NCI-H1417 treated with DMSO at 0.1 percent for 48 hours (cell line): ENCODE data around the gene SS18.
A peak's percentile ranks its signal among the peaks of the same experiment; 100 is the strongest.

Experiments
- DNase-seq: peaks from one replicate; lab custom pipeline; 2025; lab: John Stamatoyannopoulos, UW

The SS18 gene

DNA sequence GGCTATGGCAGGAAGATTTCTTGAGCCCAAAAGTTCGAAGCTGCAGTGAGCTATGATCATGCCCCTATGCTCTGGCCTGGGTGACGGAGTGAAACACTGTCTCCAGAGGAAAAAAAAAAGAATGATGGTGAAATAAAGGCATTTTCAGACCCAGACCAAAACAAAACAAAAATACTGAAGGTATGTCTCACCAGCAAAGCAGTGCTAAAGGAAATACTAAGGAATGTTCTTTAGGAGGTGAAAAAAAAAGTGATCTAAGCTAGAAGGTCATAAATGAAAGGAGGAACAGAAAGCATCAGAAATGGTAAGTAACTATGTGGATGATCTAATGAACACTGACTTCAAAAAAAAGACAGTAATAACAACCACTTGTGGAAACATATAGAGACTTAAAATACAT is 18.7 kb downstream of the SS18 start:
- DNase-seq, result no peak

DNA sequence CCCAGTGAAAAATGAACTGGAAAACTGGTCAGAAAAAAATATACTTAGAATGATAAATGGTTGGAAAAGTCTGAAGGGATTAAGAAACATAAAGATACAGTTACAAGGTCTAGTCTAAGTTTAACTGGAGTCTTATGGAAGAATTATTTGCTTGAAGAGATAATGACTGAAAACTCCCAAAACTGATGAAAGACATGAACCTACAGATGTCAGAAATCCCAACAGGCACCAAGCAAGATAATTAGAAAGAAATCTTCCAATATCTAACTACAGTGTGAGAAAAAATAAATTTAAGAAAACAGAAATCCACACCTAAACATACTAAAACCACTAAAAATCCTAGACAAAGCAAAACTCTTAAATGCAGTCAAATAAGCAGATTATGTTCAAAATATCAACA is 19.4 kb downstream of the SS18 start:
- DNase-seq, result no peak

DNA sequence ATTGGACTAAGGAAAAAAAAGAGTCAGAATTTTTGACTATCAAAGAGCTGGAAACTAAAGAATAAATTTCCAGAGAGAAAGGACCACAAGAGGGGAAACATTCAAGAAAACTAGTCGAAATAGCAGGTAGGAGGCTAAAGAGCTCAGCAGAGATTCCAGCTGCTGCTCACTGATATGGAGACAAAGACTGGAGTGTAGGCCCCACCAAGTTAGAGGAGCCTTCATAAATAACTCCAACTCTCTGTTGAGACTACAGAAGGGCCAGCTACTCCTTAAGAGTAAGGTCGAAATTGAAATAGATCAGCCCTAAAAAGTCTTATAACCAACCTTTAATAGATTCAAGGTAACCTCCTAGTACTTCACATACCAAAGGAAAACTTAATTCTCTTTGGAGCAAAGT is 31.1 kb downstream of the SS18 start:
- DNase-seq, result no peak

DNA sequence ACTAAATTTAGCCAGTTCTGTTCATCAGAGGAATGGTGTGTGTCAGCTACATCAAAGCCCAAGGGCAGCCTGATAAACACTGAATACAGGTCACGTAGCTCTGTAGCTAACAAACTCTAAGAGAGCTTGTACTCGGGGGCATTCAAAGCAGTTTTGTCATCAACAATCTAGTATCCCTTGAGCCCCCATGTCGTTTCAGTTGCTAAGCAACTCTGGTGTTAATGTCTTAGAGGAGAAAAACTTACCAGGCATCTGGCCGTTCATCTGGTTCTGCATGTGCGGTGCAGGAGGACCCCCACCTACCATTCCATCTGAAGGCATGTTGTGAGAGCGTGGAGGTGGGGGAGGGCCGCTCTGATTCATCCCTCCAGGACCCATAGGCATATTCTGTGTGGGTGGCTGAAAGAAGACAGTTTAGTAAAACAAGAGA is 33.1 kb downstream of the SS18 start:
- DNase-seq, result no peak

DNA sequence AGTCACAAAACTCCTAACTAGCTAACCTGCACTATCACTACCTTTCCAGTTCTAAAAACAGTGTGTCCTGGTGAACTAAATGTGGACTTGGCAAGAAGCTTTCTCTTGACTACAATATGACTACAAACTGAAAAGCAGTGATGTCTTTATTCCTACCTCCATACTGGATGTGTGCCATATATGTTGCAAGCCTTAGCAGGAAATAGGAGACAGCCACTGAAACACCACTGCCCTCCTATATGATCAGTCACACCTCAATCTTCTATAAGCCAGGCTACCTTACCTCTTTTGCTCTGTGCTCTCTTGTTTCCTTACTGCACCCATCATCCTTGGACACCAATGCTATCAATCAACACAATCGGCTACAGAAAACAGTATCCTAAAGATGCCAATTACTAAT is 34.1 kb downstream of the SS18 start:
- no peak for DNase-seq

DNA sequence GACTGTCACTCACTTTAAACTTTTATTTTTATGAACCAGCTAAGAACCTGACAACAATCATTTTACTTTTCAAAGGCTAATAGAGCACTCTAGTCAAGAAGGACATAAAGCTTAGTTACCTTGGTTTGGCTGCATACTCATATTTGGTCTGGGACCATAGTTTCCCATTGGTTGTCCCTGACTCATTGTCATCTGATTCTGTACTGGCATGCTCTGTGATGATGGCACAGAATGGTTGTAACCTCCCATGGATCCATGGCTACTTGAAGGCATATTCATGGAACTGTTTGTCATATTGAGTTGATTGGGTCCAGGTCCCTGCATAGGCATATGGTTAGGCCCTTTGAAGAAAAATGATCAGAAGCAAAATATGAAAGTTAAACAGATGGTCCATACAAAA is 37.9 kb downstream of the SS18 start:
- no peak for DNase-seq

DNA sequence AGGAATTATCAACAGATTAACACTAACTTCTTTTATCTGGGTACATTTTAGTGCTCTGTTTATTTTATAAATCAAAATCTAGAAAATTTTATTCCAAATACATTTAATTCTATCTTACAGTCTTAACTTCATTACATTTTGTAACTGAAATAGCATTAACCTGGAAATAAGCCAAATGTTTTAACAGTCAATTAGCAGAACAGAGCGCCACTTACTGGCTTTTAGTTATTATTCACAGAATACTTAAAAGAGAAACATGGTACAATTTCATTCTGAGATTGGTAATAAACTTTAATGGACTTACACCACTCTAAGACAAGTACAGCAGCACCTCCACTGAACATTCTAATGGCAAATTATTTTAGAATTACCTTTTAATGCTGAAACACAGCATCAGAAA is 38.6 kb downstream of the SS18 start:
- DNase-seq, result peak; percentile 8

DNA sequence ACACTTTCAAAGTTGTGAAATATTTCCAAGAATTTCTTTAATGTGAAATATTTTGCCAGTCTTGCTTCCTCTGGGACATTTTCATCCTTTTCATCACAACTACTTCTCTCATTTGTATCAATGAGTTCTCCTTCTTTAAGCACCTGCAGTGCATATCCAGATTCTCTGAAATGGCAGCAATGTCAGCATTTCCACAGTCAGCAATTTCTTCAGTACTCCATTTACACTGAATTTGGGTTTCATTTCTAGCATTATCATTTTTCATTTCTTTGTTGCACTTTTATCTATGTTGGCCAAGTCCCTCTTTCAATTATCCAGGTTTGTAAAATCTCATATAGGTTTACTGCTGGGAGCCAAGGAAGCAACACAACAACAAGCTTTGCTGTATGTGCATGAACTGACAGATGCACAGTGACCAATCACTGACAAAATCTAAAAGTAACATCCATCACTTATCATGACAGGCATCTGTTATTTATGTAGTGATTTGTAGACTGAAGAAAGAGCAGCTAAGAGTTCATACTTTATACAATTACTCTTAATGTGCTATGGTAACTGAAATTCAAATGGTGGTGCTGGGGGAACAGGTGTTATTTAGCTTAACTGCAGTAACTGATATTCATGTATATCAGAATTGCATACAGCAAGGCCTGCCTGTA is 43.9 kb downstream of the SS18 start:
- peak; percentile 4 for DNase-seq

DNA sequence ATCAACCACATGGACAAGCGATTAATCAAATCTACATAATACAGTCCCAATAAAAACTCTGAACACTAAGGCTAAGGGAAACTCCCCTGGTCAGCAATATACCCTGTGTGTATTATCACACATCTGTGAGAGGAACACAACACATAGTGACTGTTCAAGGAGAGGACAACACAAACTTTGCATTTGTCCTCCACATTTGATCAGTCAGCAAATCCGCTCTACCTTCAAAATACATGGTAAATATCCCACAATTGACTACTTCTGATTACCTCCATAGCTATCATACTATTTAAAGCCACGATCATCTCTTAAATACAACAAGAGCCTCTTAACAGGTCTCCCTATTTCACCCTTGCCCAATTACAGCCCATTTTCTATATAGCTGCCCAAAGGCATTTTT is 45.6 kb downstream of the SS18 start:
- DNase-seq, result no peak

DNA sequence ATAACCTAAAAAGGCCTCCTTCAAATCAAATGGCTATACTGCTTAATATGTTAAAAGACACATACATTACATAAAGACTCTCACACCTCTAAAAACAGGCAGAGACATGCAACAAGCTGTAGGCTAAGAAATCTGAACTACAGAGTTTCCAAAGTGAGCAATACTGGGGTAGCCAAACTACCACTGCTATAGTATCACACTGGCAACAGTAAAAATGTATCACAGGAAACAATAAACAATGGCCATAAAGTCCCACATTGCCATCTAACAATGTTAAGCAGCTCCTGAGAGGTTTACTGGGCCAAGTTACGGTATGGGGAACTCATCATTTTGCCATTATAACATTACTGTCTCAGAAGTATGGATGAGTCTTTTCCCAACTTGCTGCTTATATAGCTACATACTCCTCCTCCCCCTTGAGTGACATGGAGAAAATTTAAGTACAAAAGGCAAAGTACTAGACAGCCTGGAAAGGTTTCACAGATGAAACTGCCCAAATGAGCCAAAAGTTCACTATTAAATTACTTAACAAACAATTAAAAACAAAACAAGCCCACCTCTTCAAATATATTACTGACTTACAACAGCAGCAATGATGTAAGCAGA is 50.3 kb downstream of the SS18 start:
- no peak for DNase-seq

DNA sequence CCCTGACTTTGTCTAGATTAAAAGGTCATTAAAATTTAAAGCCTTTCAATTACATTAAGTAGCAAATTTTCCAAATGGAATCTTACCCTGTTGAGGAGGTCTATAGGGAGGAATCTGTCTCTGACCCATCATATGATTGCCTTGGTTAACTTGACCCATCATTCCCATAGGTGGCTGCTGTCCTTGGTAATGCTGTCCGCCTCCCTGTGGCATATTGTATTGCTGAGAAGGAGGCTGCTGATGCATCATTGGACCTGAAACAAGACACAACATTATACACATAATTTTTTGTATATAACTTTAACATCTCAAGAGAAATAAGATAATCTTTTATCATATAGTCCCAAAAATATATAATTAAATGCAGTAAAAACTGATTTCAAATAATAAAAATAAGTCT is 51.2 kb downstream of the SS18 start:
- DNase-seq, result no peak

DNA sequence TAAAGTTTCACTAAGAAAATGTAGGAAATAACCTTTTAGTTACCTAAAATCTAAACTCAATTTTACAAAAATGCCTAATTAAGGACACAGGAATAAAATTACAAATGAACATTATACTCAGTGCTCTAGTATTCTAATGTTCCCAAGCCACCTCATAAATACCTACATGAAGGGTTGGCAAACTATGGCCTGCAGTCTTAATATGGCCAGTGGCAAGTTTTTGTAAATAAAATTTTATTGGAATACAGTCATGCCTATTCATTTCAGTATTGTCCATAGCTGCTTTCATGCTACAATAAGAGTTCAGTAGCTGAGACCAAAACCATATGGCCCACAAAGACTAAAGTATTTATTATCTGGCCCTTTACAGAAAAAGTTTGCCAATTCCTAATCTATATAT is 53.8 kb downstream of the SS18 start:
- DNase-seq, result no peak

DNA sequence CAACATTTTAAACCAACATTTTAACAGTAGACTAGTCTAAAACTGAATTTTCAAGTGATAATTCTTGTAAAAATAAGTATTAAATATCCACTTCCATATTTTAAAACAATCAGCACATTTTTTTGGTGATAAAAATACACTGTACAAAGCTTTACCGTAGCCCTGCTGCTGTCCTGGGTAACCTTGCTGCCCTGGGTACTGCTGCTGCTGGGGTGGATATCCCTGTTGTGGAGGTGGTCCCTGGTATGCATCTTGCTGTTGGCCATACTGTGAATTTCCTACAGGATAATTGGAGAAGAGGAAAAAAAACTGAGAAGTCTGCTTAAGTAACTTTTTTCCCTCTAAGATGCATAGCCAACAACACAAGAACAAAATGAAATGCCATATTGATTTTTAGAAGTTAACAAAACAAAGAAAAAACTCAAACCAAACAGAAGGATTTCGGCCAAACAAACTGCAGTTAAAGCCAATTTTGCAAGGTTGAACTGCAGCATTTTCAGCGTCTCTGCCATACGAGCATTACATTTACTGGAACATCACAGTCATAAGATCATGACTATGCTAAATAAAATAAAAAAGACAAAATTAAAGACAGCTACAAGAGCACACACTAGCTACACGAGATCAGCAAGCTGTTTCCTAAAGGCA is 55.4 kb downstream of the SS18 start:
- no peak for DNase-seq

DNA sequence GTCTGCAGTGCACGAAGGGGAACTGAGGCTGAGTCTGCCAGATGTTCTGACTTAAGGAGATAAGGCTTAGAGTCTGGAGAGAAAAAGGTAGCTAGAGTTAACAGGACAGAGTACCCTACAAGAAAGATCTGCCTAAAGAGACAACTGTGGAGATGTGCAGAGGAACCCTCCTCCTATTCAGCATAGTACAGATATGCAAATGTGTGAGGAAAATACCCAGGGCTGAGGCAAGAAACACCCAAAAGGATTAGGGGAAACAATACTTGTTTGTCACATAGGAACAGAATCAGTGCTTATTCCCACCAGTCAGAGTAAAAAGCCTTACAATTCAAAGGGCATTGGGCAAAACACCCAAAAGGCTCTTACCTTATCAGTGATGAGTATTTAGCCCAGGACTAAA is 67.8 kb downstream of the SS18 start:
- no peak for DNase-seq

DNA sequence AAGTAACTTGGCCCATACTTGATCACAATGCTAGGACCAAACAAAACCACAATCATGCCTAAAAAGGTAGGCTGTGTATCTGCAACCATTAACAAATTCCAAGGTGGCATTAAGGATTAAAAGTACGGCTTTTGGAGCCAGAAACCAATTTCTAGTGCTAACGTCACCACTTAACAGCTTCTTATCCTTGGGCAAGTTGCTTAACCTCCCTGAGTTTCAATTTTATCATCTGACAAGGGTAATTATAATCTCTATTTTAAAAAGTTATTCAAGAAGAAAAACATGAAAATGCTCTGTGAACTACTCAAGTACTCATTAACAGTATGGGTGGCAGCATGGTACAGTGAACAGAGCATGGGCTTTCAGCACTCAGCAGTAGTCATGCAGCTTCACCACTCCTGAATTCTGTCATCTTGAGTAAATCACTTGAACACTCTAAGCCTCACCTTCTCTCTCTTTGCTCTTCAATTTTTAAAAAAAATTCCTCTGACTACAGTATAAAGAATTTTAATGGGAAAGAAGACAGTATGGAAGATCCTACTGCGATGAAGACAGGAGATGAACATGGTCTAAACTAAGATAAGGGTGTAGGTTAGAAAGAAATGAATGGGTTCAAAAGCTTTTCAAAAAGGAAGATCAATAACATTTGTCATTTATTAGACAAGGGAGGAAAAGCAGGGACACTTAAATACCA is 69.2 kb downstream of the SS18 start:
- no peak for DNase-seq

DNA sequence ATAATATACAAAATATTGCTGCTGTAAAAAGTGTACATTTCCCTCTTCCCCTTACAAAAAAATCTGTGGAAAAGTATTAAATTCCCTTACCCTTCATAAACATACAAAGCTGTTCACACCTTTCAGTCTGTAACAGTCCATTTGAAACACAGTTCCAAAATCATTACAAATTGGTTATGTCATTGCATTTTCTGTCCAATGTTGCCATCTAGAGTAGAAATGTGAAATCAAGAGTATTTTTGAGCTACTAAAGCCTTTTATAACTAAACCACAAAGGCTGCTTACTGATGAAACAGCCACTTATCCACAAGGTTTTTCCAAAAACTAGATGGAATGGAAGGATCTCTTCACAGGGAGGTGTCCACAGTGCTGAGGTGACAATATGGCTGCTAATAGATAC is 72.5 kb downstream of the SS18 start:
- DNase-seq, result no peak

DNA sequence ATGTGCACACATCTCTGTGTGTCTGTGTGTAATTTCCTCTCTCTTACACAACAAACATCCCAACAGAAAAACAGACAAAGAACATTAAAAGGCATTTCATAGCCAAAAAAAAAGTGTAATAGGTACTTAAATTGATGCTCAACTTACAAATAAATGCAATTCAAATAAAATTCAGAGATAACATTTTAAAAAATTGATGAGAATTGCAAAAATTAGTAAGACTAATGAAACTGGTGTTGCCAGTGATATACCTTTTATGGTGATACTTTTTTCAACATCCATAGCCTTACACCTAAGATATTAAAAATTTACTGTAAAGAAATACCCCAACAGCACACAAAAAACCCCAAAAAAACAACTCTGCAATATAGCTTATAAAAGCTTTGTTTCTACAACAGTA is 76.0 kb downstream of the SS18 start:
- no peak for DNase-seq

DNA sequence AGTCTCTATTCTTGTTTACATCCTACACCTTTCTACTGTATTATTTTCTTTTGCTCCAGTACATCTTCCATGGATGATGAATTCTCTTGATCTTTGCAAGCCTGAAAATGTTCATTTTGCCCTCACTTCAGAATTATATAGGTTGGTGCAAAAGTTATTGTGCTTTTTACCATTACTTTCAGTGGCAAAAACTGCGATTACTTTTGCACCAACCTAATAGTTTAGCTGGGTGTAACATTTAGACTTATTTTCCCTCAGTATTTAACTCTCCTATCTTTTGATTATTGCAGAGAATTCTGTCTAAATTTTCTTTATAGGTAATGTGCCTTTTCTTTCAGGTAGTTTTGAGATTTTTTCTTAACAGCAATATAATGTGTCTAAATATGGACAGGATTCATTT is 81.8 kb downstream of the SS18 start:
- DNase-seq, result no peak

DNA sequence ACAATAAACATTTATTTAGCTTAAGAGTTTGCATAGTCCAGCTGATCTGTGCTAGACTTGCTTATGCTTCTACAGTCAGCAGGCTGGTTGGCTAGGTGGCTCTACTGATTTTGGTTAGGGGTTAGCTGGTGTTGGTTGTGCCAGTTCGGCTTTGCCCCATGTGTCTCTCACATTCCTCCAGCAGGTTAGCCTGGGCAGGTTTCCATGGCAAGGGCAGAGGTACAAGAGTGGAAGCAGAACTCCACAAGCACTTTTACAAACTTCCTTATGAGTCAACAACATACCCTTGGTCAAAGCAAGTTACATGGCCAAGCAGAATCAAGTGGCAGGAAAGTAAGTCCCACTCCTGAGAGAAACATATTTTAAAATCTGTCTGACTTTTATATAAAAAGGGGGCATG is 82.3 kb downstream of the SS18 start:
- DNase-seq, result no peak

DNA sequence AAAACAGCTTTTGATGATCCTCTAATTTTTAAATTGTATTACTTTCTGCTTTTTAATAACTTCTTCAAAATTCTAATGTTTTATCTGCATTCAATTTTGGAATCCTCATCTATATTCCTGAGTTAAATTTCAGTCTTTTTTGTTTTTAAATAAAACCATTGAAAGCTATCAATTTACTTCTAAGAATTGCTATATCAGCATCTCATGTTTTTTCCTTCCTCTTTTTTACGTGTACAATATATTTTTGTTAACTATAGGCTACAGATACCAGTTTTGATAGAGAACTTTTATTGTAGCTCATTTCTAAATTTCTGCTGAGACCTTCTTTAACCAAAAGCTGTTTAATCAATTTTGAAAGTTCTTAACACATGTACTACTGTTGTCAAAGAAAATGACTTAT is 84.5 kb downstream of the SS18 start:
- DNase-seq, result no peak

DNA sequence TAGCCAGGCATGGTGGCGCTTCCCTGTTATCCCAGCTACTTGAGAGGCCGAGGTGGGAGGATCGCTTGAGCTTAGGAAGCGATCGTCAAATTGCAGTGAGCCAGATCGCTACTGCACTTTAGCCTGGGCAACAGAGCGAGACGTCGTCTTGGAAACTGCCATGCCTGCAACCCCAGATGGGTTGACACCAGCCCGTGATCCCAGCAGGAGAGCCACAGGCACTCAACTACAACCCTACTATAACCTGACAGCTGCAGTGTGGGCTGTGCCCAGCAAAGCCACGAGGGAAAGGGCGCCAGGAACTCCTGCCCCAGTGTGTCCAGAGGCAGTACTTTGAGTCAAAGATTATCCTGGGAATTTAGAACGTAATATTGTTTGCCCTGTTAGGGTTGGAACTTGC is 85.6 kb downstream of the SS18 start:
- DNase-seq, result no peak

DNA sequence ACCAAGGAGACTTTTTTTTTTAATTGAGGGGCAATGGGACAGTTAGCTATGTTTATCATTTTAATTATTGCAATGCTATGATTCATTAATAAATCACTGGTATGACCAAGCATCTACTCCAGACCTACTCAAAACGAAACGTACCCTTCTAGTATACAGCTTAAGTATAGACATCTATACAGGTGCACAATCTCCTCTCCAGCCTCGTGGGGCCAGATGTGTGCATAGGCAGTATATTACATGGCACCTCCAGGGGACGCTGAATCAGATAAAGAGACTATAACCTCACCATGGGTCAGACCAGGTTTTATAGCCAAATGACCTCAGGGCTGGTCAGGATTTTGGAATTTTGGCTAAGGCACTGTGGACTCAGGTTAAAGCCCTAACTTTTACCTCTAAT is 86.6 kb downstream of the SS18 start:
- no peak for DNase-seq

DNA sequence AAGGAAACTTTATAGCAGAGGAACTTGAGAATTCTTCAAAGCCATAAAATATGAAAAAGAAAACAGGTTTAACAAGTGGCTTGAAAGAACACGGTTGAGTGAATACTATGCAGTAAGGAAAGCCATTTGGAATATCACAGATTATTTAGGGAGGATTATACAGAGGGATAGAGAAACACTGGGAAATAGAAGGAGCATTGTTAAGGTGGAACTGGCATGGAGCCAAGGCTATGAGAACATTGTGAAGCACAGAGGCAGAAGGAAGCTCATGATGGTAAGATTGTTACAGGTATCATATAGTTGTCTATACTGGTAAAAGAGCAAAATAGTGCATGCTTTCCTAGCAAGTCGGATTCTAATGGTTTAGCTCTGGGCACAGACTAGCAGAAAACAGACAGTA is 87.1 kb downstream of the SS18 start:
- DNase-seq, result no peak
